K562 (cell line): ENCODE results near the gene NUBPL. TPM values are rescaled to one million over a fixed set of nuclear protein-coding genes. Genes with fewer than 3 reads are reported as not detected.

Experiments used
- ARID1B ChIP-seq: fragments of 450-650 bp; IDR thresholded peaks from 2 replicates; pipeline ENCODE4 v1.6.1; 2016; ENCODE audit warnings: antibody characterized with exemption, mild to moderate bottlenecking, inconsistent platforms
- ARID3A ChIP-seq: IDR thresholded peaks from 2 replicates; pipeline ENCODE4 v1.6.1; 2012; ENCODE audit warnings: low read depth, low read length, improper control_type of control experiment, borderline replicate concordance
- CAMTA2 ChIP-seq: fragments of 250-450 bp; sonication (Bioruptor Pico); conservative IDR thresholded peaks from 2 replicates; pipeline ENCODE4 v1.5.1; 2022
- CTCF ChIP-seq, 3 experiments: IDR thresholded peaks in 2 of 3; conservative IDR thresholded peaks in 1 of 3; 2 replicates each; pipeline ENCODE4 v1.5.1; 2011 to 2012; ENCODE audit warnings: low read length in 3 of 3, mild to moderate bottlenecking in 3 of 3, control low read depth in 2 of 3, improper control_type of control experiment in 1 of 3, inconsistent platforms in 1 of 3, low read depth in 1 of 3, mixed read lengths in 1 of 3, moderate library complexity in 1 of 3; ENCODE audit not compliant: insufficient read depth in 2 of 3
- ZBTB1 ChIP-seq: sonication (generic); formaldehyde crosslinking; IDR thresholded peaks from 2 replicates; pipeline ENCODE4 v1.8.1; 2023; ENCODE audit warnings: missing genetic modification reagents, low read depth, mild to moderate bottlenecking, borderline replicate concordance
- ZHX1 ChIP-seq: fragments of 150-350 bp; conservative IDR thresholded peaks from 2 replicates; pipeline ENCODE4 v1.6.1; 2014; ENCODE audit warnings: low read length
- polyA plus RNA-seq, 8 experiments: library from polyadenylated mRNA; depleted of rRNA in 4 of 8; stranded (reverse) in 5 of 8; unstranded in 3 of 8; fragments of >200 nt; fragmentation: Nextera tagmentation in 2 of 8; fragmentation: Illumina TruSeq in 1 of 8; extraction: Ambion mirVana in 2 of 8; extraction: Trizol in 1 of 8; gene quantifications; 2 replicates each; pipeline versions ENCODE4 v1.2.1 to v1.2.3, GENCODE V29; 2011 to 2014; ENCODE audit warnings: inconsistent platforms in 1 of 8, missing spikeins in 1 of 8
- total RNA-seq, 7 experiments: library from RNA; depleted of rRNA in 6 of 7; stranded (reverse); fragments of >200 nt in 6 of 7; fragmentation: Illumina TruSeq in 2 of 7; extraction: Trizol in 2 of 7; gene quantifications; 2 replicates each; pipeline versions ENCODE4 v1.2.1 to v1.2.3, GENCODE V29; 2011 to 2021; ENCODE audit warnings: low replicate concordance in 1 of 7

NUBPL gene
- total and polyA plus RNA-seq, 9 of the 15 experiments (the other 6 are each of a cell fraction or from before 2014, with no cell fraction given) = 3.2 to 8.7 (median 6.1) TPM

- no peak for TF ChIP-seq CTCF (IDR thresholded peaks at IDR 0.05 in 2 of 3, conservative IDR thresholded peaks at IDR 0.05 in 1 of 3; ENCODE audit: insufficient read depth in 2 of 3, low read depth in 1 of 3, low read length in 3 of 3)
- no peak for TF ChIP-seq ZHX1
- TF ChIP-seq CAMTA2 (CRISPR knock-in tag) = no peak
- TF ChIP-seq ZBTB1 (CRISPR knock-in tag) = no peak
- TF ChIP-seq ARID3A = no peak
- TF ChIP-seq ARID1B = no peak
These were observed 155.0 kb downstream of the NUBPL start (continued) for GRCh38 chr14:31716208-31716607.
